H9 (cell line): Measurements from ENCODE around the gene AMIGO3. TPM values are rescaled to one million over a fixed set of nuclear protein-coding genes. Genes with fewer than 3 reads are reported as not detected.
A peak's percentile ranks its signal among the peaks of the same experiment; 100 is the strongest.

ENCODE experiments used
- DNase-seq: peaks from one replicate; pipeline ENCODE4 v3.0.0-alpha.2; 2017
- H2AFZ ChIP-seq: one replicate; pipeline ENCODE4 v1.6.1; 2013; ENCODE audit warnings: mild to moderate bottlenecking, low read length, control low read depth, moderate library complexity
- H2AK5ac ChIP-seq: 2 replicates; pipeline ENCODE4 v1.6.1; 2013; ENCODE audit warnings: low read length, control low read depth, mixed read lengths; ENCODE audit not compliant: insufficient read length
- H2BK120ac ChIP-seq: one replicate; pipeline ENCODE4 v1.6.1; 2013; ENCODE audit warnings: low read depth, mild to moderate bottlenecking, low read length, control low read depth, inconsistent platforms; ENCODE audit not compliant: poor library complexity, severe bottlenecking
- H2BK12ac ChIP-seq: 2 replicates; pipeline ENCODE4 v1.6.1; 2013; ENCODE audit warnings: low read length, control low read depth, mixed read lengths, low read depth; ENCODE audit not compliant: insufficient read length
- H2BK15ac ChIP-seq: 2 replicates; pipeline ENCODE4 v1.6.1; 2013; ENCODE audit warnings: low read depth, low read length, control low read depth
- H2BK20ac ChIP-seq: one replicate; pipeline ENCODE4 v1.6.1; 2013; ENCODE audit warnings: low read depth, mild to moderate bottlenecking, low read length, control low read depth, inconsistent platforms; ENCODE audit not compliant: poor library complexity, severe bottlenecking
- H2BK5ac ChIP-seq: 2 replicates; pipeline ENCODE4 v1.6.1; 2013; ENCODE audit warnings: low read length, control low read depth, mixed read lengths; ENCODE audit not compliant: insufficient read length
- H3K14ac ChIP-seq: 2 replicates; pipeline ENCODE4 v1.6.1; 2013; ENCODE audit warnings: low read length, control low read depth; ENCODE audit not compliant: insufficient read depth
- H3K18ac ChIP-seq: 2 replicates; pipeline ENCODE4 v1.6.1; 2013; ENCODE audit warnings: low read depth, mild to moderate bottlenecking, mixed read lengths, low read length, control low read depth; ENCODE audit not compliant: insufficient read length
- H3K23ac ChIP-seq: 2 replicates; pipeline ENCODE4 v1.6.1; 2013; ENCODE audit warnings: low read length, control low read depth, mixed read lengths, low read depth; ENCODE audit not compliant: insufficient read length
- H3K23me2 ChIP-seq: 2 replicates; pipeline ENCODE4 v1.6.1; 2013; ENCODE audit warnings: low read depth, mild to moderate bottlenecking, mixed read lengths, low read length, control low read depth; ENCODE audit not compliant: insufficient read length, poor library complexity, severe bottlenecking
- H3K27ac ChIP-seq: 2 replicates; pipeline ENCODE4 v1.5.1; 2013; ENCODE audit warnings: low read length, control low read depth, mixed read lengths, low read depth; ENCODE audit not compliant: insufficient read length
- H3K27me3 ChIP-seq: 2 replicates; pipeline ENCODE4 v1.6.1; 2013; ENCODE audit warnings: low read length, control low read depth, inconsistent platforms; ENCODE audit not compliant: insufficient read depth
- H3K4ac ChIP-seq: 2 replicates; pipeline ENCODE4 v1.6.1; 2013; ENCODE audit warnings: low read depth, mild to moderate bottlenecking, control low read depth, inconsistent platforms, low read length, moderate library complexity
- H3K4me1 ChIP-seq: 2 replicates; pipeline ENCODE4 v1.6.1; 2013; ENCODE audit warnings: low read length, control low read depth, inconsistent platforms; ENCODE audit not compliant: insufficient read depth
- H3K4me2 ChIP-seq: 2 replicates; pipeline ENCODE4 v1.6.1; 2013; ENCODE audit warnings: low read length, control low read depth, mixed read lengths; ENCODE audit not compliant: insufficient read length, insufficient read depth
- H3K56ac ChIP-seq: 2 replicates; pipeline ENCODE4 v1.6.1; 2013; ENCODE audit warnings: low read depth, mild to moderate bottlenecking, mixed read lengths, low read length, control low read depth; ENCODE audit not compliant: insufficient read length
- H3K79me1 ChIP-seq: 2 replicates; pipeline ENCODE4 v1.6.1; 2013; ENCODE audit warnings: low read depth, mild to moderate bottlenecking, moderate library complexity, low read length, control low read depth, inconsistent platforms; ENCODE audit not compliant: insufficient read depth, poor library complexity, severe bottlenecking
- H3K79me2 ChIP-seq: 2 replicates; pipeline ENCODE4 v1.6.1; 2013; ENCODE audit warnings: low read length, control low read depth, inconsistent platforms; ENCODE audit not compliant: insufficient read depth
- H3K9ac ChIP-seq: 2 replicates; pipeline ENCODE4 v1.6.1; 2013; ENCODE audit warnings: low read length, control low read depth, mixed read lengths; ENCODE audit not compliant: insufficient read length; ENCODE audit errors: extremely low read depth
- H3K9me3 ChIP-seq: one replicate; pipeline ENCODE4 v1.6.1; 2013; ENCODE audit warnings: low read depth, low read length, inconsistent platforms; ENCODE audit not compliant: control insufficient read depth
- H3T11ph ChIP-seq: one replicate; pipeline ENCODE4 v1.6.1; 2013; ENCODE audit warnings: mild to moderate bottlenecking, low read length, control low read depth, inconsistent platforms
- H4K20me1 ChIP-seq: one replicate; pipeline ENCODE4 v1.6.1; 2013; ENCODE audit not compliant: control insufficient read depth, insufficient read length, insufficient read depth
- H4K5ac ChIP-seq: 2 replicates; pipeline ENCODE4 v1.6.1; 2013; ENCODE audit warnings: low read depth, mild to moderate bottlenecking, mixed read lengths, low read length, control low read depth; ENCODE audit not compliant: insufficient read length
- H4K8ac ChIP-seq: replicated peaks from 2 replicates; pipeline ENCODE4 v1.6.1; 2013; ENCODE audit warnings: low read length, control low read depth, mixed read lengths, low read depth; ENCODE audit not compliant: insufficient read length
- H4K91ac ChIP-seq: 2 replicates; pipeline ENCODE4 v1.6.1; 2013; ENCODE audit warnings: low read depth, mild to moderate bottlenecking, moderate library complexity, mixed read lengths, low read length, control low read depth; ENCODE audit not compliant: insufficient read length
- H3K27ac Mint-ChIP-seq, 3 experiments: 2 replicates in 2 of 3; 3 replicates in 1 of 3; pipeline ENCODE4 v1.8.0; 2020 to 2021; ENCODE audit warnings: mixed read lengths in 3 of 3, mild to moderate bottlenecking in 1 of 3, moderate library complexity in 1 of 3
- H3K27me3 Mint-ChIP-seq: 2 replicates; pipeline ENCODE4 v1.8.0; 2021; ENCODE audit warnings: low read depth, mild to moderate bottlenecking, moderate library complexity, mixed read lengths
- H3K36me3 Mint-ChIP-seq, 3 experiments: 2 replicates in 2 of 3; 3 replicates in 1 of 3; pipeline ENCODE4 v1.8.0; 2020 to 2021; ENCODE audit warnings: low read depth in 3 of 3, mixed read lengths in 3 of 3; ENCODE audit not compliant: insufficient read depth in 1 of 3
- H3K4me1 Mint-ChIP-seq, 2 experiments: 2 replicates each; pipeline ENCODE4 v1.8.0; 2020; ENCODE audit warnings: mixed read lengths in 2 of 2
- H3K4me3 Mint-ChIP-seq, 2 experiments: 2 replicates in 1 of 2; 3 replicates in 1 of 2; pipeline ENCODE4 v1.8.0; 2020 to 2021; ENCODE audit warnings: mild to moderate bottlenecking in 2 of 2, mixed read lengths in 2 of 2, moderate library complexity in 1 of 2
- H3K9me3 Mint-ChIP-seq, 2 experiments: 2 replicates in 1 of 2; 3 replicates in 1 of 2; pipeline ENCODE4 v1.8.0; 2020; ENCODE audit warnings: mild to moderate bottlenecking in 2 of 2, mixed read lengths in 2 of 2, moderate library complexity in 1 of 2
- CTCF ChIP-seq: fragments of 200-600 bp; sonication (generic); conservative IDR thresholded peaks from 3 replicates; pipeline ENCODE4 v1.8.0; 2021; ENCODE audit warnings: antibody characterized with exemption, mild to moderate bottlenecking
- WGBS: extraction: QIAGEN DNeasy Blood & Tissue Kit; methylation state at CpG from one replicate; pipeline ENCODE4 v1.1.7; 2013; ENCODE audit warnings: missing lambda C conversion rate, low lambda C conversion rate, mixed read lengths; ENCODE audit not compliant: insufficient read length; ENCODE audit errors: extremely low coverage; 5-methylcytosine and 5-hydroxymethylcytosine counted together
- total RNA-seq: library from RNA; stranded (reverse); gene quantifications from 2 replicates; pipeline ENCODE4 v1.2.1, GENCODE V29; 2021

Gene AMIGO3
- total RNA-seq, 1 experiment from 2014 or later, result 3.8 TPM

GRCh38 chr3:49720855-49721595 is 1.5 kb upstream of the AMIGO3 start:
- Histone ChIP-seq H3T11ph (no peak overlapping the region), H3K27me3 (no peaks in the 10 kb centered on the region), H3K56ac (no peak overlapping the region), H3K23ac (no peak overlapping the region), H3K27ac (no peak overlapping the region), H3K14ac (no peak overlapping the region), H4K5ac (no peak overlapping the region), H3K79me1 (peaks cover 2% of the 10 kb centered on the region), H4K8ac (no peak overlapping the region), H3K18ac (no peak overlapping the region), H4K91ac (no peak overlapping the region), H2BK20ac (no peak overlapping the region), H2BK12ac (no peak overlapping the region), H3K9me3 (no peaks in the 10 kb centered on the region), H2BK5ac (no peak overlapping the region), H3K4me1 (no peaks in the 10 kb centered on the region), H2AFZ (no peak overlapping the region), H3K9ac (no peak overlapping the region), H3K4ac (no peak overlapping the region), H3K79me2 (no peaks in the 10 kb centered on the region), H2BK15ac (no peak overlapping the region), H4K20me1 (no peaks in the 10 kb centered on the region), H3K4me2 (no peak overlapping the region), H2BK120ac (no peak overlapping the region), H2AK5ac (no peak overlapping the region), H3K23me2 (peaks cover 25% of the 10 kb centered on the region)
- no CpG with 5 or more reads among the region's 4 CpGs for WGBS
- Mint-ChIP-seq H3K9me3 (no peaks in the 10 kb centered on the region), H3K4me1 (peaks cover 18 to 22% of the 10 kb centered on the region in 2 experiments), H3K27me3 (peaks cover 4% of the 10 kb centered on the region), H3K27ac (no peak overlapping the region; a peak in 1 of 7 replicates), H3K4me3 (peak overlapping the region in 1 of 2 experiments; percentile 12; a peak in 2 of 5 replicates), H3K36me3 (peaks cover 0 to 32% (median 31%) of the 10 kb centered on the region in 3 experiments; a peak in 6 of 7 replicates)
- no peak for DNase-seq
- no peak for TF ChIP-seq CTCF
